BJ (cell line): ENCODE results near the gene MTERF2. TPM values are rescaled to one million over a fixed set of nuclear protein-coding genes. Genes with fewer than 3 reads are reported as not detected.

Source experiments
- CTCF ChIA-PET: fragments of 350-600 bp; formaldehyde crosslinking; extraction: SDS; loops from one replicate; lab custom pipeline; 2021; ENCODE audit warnings: antibody characterized with exemption, inconsistent platforms; lab: Yijun Ruan, JAX
- POLR2A ChIA-PET: fragments of 300-600 bp; sonication (Branson Sonifier 250); formaldehyde crosslinking; extraction: SDS; loops from one replicate; lab custom pipeline; 2021; ENCODE audit warnings: antibody characterized with exemption; lab: Charles Lee
- DNase-seq: peaks from one replicate; pipeline ENCODE4 v3.0.0-alpha.2; 2011; ENCODE audit warnings: low read depth
- H3K27me3 ChIP-seq: 2 replicates; pipeline ENCODE4 v1.6.0; 2011; ENCODE audit warnings: low read length; ENCODE audit not compliant: control insufficient read depth, insufficient read depth
- H3K36me3 ChIP-seq: 2 replicates; pipeline ENCODE4 v1.5.1; 2011; ENCODE audit warnings: low read length; ENCODE audit not compliant: control insufficient read depth, insufficient read depth
- H3K4me3 ChIP-seq: 2 replicates; pipeline ENCODE4 v1.5.1; 2011; ENCODE audit warnings: low read depth, mild to moderate bottlenecking, control low read depth, low read length
- CTCF ChIP-seq: IDR thresholded peaks from 2 replicates; pipeline ENCODE4 v1.5.1; 2011; ENCODE audit warnings: low read depth, mild to moderate bottlenecking, control low read depth, inconsistent platforms, low read length, moderate library complexity; ENCODE audit not compliant: insufficient read depth
- polyA minus RNA-seq: library from RNA; depleted of rRNA, polyadenylated mRNA; stranded (reverse); fragments of >200 nt; gene quantifications from 2 replicates; pipeline ENCODE4 v1.2.3, GENCODE V29; 2011; rRNA and poly(A)+ RNA removed
- polyA plus RNA-seq: library from polyadenylated mRNA; depleted of rRNA; stranded (reverse); fragments of >200 nt; gene quantifications from 2 replicates; pipeline ENCODE4 v1.2.3, GENCODE V29; 2011; rRNA removed

Gene MTERF2
- polyA plus RNA-seq (3.2 and 4.3 TPM in 2 replicates), polyA minus RNA-seq (0.71 and 1.2 TPM in 2 replicates)

GRCh38 chr12:106986625-106987389 lies at the start of gene MTERF2:
Gene MTERF2 (minus strand): TSS chr12:106987146. CDS start chr12:106978714, 8,432 bp downstream.
- Histone ChIP-seq H3K27me3 (no peaks in the 10 kb centered on the region), H3K36me3 (peaks cover 1% of the 10 kb centered on the region; the same call in 1 of the 2 replicates), H3K4me3 (peak within 1 kb of the TSS; percentile 51)
- no peak for TF ChIP-seq CTCF
- ChIA-PET POLR2A (interaction anchor here (0.5 to 1.2 kb wide), 4 partner anchors 8 to 31 kb away, joined by 3 to 6 read pairs (median 4); partner anchors contain the start of gene TMEM263), CTCF (interaction anchor here (0.6 kb wide), 1 partner anchor 11 kb away, joined by 3 read pairs; no protein-coding TSS in a partner anchor)
- peak; percentile 70 for DNase-seq

- no peak for DNase-seq
- CTCF ChIA-PET = interaction anchor here (0.8 kb wide), 1 partner anchor 11 kb away, joined by 3 read pairs; no protein-coding TSS in a partner anchor
- TF ChIP-seq CTCF = no peak
- Histone ChIP-seq H3K27me3 (no peaks in the 10 kb centered on the region), H3K36me3 (no peaks in the 10 kb centered on the region), H3K4me3 (no peak overlapping the region)
- POLR2A ChIA-PET = no interaction called here
These were observed 48.8 kb upstream of the MTERF2 start for GRCh38 chr12:107035733-107036132.

GRCh38 chr12:107033758-107034739 lies 47.1 kb upstream of the MTERF2 start:
- TF ChIP-seq CTCF = no peak
- ChIA-PET POLR2A (no interaction called here), CTCF (interaction anchor here (0.9 kb wide), 1 partner anchor 10 kb away, joined by 4 read pairs; no protein-coding TSS in a partner anchor)
- no peak for DNase-seq
- Histone ChIP-seq H3K27me3 (no peaks in the 10 kb centered on the region), H3K36me3 (no peaks in the 10 kb centered on the region), H3K4me3 (no peak overlapping the region)

GRCh38 chr12:107032266-107032665 lies 45.3 kb upstream of the MTERF2 start:
- Histone ChIP-seq H3K27me3 (no peaks in the 10 kb centered on the region), H3K36me3 (no peaks in the 10 kb centered on the region), H3K4me3 (no peak overlapping the region)
- CTCF ChIA-PET = no interaction called here
- no peak for TF ChIP-seq CTCF
- no peak for DNase-seq
- POLR2A ChIA-PET = no interaction called here

GRCh38 chr12:107031061-107031460 lies 44.1 kb upstream of the MTERF2 start:
- TF ChIP-seq CTCF = no peak
- DNase-seq = no peak
- POLR2A ChIA-PET = no interaction called here
- Histone ChIP-seq H3K4me3 (no peak overlapping the region), H3K27me3 (no peaks in the 10 kb centered on the region), H3K36me3 (no peaks in the 10 kb centered on the region)
- CTCF ChIA-PET = interaction anchor here (0.9 kb wide), 1 partner anchor 10 kb away, joined by 4 read pairs; no protein-coding TSS in a partner anchor
